HL-60 (cell line): ENCODE measurements around the gene TRMT112.

ENCODE experiments used
- DNase-seq, 2 experiments: peaks; one replicate each; pipeline ENCODE4 v3.0.0-alpha.2; 2010 to 2020; ENCODE audit warnings: low read depth in 1 of 2, low spot score in 1 of 2
- H3K27ac ChIP-seq: fragments of 250-450 bp; sonication (Bioruptor Pico); replicated peaks from 2 replicates; pipeline ENCODE4 v1.5.1; 2020; ENCODE audit warnings: mild to moderate bottlenecking, moderate library complexity
- H3K27me3 ChIP-seq: fragments of 250-450 bp; sonication (Bioruptor Pico); 2 replicates; pipeline ENCODE4 v1.5.1; 2021; ENCODE audit warnings: mild to moderate bottlenecking, moderate library complexity; ENCODE audit not compliant: insufficient read depth, poor library complexity, severe bottlenecking
- H3K4me3 ChIP-seq: replicated peaks from 2 replicates; pipeline ENCODE4 v1.5.1; 2011; ENCODE audit warnings: mild to moderate bottlenecking, control low read depth, low read length; ENCODE audit not compliant: insufficient read depth
- GABPA ChIP-seq: IDR thresholded peaks from 2 replicates; pipeline ENCODE4 v1.6.1; 2012; ENCODE audit warnings: low read depth
- POLR2AphosphoS5 ChIP-seq: IDR thresholded peaks from 2 replicates; pipeline ENCODE4 v1.6.1; 2012; ENCODE audit warnings: low read depth
- SPI1 ChIP-seq: IDR thresholded peaks from 2 replicates; pipeline ENCODE4 v1.6.1; 2012; ENCODE audit warnings: low read depth, mild to moderate bottlenecking, borderline replicate concordance
- TF ChIP-seq, protein P1 (sequence below): IDR thresholded peaks from one replicate; pipeline ENCODE4 v1.5.1; 2011; ENCODE audit warnings: low read length, control low read depth, inconsistent platforms; ENCODE audit not compliant: insufficient read depth
- TF ChIP-seq, protein P2 (sequence below): IDR thresholded peaks from 2 replicates; pipeline ENCODE4 v1.6.1; 2012; ENCODE audit warnings: low read depth; ENCODE audit not compliant: insufficient replicate concordance

The TRMT112 gene

DNA sequence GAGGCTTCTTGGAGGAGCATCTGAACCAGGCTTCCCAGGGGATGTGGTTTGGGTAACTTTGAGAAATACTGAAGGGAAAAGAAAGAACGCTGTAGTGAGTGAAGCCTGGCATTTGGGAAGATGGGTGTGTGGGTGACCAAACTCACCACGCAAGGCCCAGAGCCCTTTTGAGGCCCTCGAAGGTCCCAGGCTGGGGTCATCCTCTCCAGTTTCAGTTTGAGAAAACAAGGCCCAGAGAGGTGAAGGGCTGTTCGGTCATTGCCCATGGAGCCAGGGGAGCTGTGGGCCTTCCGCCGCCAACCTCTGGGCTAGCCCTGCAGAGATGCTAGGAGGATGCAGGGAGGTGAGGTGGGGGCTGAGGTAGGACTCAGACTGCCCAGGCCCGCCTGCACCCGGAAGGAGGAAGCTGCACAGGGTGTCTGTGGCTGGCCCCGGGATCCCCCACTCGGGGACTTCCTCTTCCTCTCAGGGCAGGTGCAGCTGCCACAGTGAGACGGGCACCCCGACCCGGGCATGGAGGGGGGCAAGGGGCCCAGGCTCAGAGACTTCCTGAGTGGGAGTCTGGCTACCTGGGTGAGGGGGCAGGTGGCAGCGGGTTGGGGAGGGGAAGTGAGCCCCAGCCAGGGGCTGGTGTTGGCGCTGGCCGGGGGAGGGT lies 22.5 kb upstream of the TRMT112 start, which contains the start of gene CCDC88B:
Gene CCDC88B, plus strand, starts transcription at position 451 of the 655 bp plus-strand sequence. Its CDS starts 63 bp downstream, at position 514.
- Histone ChIP-seq H3K27me3 (no peaks in the 10 kb centered on the region), H3K27ac (peak within 1 kb of the TSS; percentile 88), H3K4me3 (peak within 1 kb of the TSS; percentile 47)
- DNase-seq = peak; percentile 88 to 96
- TF ChIP-seq POLR2AphosphoS5 = peak; percentile 84
- TF ChIP-seq GABPA = peak; percentile 89
- TF ChIP-seq, protein P1, sequence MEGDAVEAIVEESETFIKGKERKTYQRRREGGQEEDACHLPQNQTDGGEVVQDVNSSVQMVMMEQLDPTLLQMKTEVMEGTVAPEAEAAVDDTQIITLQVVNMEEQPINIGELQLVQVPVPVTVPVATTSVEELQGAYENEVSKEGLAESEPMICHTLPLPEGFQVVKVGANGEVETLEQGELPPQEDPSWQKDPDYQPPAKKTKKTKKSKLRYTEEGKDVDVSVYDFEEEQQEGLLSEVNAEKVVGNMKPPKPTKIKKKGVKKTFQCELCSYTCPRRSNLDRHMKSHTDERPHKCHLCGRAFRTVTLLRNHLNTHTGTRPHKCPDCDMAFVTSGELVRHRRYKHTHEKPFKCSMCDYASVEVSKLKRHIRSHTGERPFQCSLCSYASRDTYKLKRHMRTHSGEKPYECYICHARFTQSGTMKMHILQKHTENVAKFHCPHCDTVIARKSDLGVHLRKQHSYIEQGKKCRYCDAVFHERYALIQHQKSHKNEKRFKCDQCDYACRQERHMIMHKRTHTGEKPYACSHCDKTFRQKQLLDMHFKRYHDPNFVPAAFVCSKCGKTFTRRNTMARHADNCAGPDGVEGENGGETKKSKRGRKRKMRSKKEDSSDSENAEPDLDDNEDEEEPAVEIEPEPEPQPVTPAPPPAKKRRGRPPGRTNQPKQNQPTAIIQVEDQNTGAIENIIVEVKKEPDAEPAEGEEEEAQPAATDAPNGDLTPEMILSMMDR = no peak
- TF ChIP-seq, protein P2, sequence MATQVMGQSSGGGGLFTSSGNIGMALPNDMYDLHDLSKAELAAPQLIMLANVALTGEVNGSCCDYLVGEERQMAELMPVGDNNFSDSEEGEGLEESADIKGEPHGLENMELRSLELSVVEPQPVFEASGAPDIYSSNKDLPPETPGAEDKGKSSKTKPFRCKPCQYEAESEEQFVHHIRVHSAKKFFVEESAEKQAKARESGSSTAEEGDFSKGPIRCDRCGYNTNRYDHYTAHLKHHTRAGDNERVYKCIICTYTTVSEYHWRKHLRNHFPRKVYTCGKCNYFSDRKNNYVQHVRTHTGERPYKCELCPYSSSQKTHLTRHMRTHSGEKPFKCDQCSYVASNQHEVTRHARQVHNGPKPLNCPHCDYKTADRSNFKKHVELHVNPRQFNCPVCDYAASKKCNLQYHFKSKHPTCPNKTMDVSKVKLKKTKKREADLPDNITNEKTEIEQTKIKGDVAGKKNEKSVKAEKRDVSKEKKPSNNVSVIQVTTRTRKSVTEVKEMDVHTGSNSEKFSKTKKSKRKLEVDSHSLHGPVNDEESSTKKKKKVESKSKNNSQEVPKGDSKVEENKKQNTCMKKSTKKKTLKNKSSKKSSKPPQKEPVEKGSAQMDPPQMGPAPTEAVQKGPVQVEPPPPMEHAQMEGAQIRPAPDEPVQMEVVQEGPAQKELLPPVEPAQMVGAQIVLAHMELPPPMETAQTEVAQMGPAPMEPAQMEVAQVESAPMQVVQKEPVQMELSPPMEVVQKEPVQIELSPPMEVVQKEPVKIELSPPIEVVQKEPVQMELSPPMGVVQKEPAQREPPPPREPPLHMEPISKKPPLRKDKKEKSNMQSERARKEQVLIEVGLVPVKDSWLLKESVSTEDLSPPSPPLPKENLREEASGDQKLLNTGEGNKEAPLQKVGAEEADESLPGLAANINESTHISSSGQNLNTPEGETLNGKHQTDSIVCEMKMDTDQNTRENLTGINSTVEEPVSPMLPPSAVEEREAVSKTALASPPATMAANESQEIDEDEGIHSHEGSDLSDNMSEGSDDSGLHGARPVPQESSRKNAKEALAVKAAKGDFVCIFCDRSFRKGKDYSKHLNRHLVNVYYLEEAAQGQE = no peak
- TF ChIP-seq SPI1 = peak; percentile 96

DNA sequence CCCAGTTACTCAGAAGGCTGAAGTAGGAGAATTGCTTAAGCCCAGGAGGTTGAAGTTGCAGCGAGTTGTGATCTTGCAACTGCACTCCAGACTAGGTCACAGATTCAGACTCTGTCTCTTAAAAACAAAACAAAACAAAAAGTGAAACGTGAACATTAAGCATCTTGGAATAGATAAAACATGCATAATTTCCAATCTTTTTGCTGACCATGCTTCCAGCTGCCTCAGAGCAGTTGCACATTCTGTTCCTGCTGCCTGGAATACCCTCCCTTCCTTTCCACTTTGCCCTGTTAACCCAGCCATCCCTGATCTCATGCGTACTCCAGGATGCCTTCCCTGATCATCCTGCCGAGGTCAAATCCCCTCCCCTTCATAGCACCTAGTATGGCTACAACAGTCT lies 21.9 kb upstream of the TRMT112 start:
- peak in 1 of 2 experiments; percentile 45 for DNase-seq
- Histone ChIP-seq H3K27me3 (no peaks in the 10 kb centered on the region), H3K4me3 (no peak overlapping the region), H3K27ac (peak overlapping the region; percentile 88)
- TF ChIP-seq GABPA (no peak), POLR2AphosphoS5 (no peak), SPI1 (no peak)
- TF ChIP-seq, protein P2 = no peak
- TF ChIP-seq, protein P1 = no peak

DNA sequence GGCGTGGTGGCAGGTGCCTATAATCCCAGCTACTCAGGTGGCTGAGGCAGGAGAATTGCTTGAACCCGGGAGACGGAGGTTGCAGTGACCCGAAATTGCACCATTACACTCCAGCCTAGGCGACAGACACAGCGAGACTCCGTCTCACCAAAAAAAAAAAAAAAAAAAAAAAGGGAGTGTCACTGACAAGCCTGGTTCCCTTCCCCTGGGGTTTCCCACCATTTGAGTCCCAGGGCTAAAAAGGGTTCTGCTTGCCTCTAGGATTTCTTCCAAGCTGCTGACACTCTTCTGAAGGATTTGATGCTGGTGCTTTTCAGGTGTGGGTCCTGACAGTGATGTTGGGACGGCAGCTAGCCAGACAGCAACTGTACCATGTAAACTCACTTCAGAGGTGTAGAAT lies 21.4 kb upstream of the TRMT112 start:
- no peak overlapping the region for H3K4me3 ChIP-seq
- no peak for TF ChIP-seq SPI1
- no peak for TF ChIP-seq GABPA
- TF ChIP-seq, protein P2 = no peak
- TF ChIP-seq, protein P1 = no peak
- no peak for TF ChIP-seq POLR2AphosphoS5
- H3K27ac ChIP-seq = peak overlapping the region; percentile 88
- DNase-seq = no peak
- H3K27me3 ChIP-seq = no peaks in the 10 kb centered on the region
